ENCODE results near the gene PLPP1.
"Not testable (repeated sequence)": the region's sequence is repeated elsewhere in the genome, so short reads cannot be mapped to it uniquely, and the experiment has no call there.

Gene PLPP1

GRCh38 chr5:55538661-55539060 lies 3.9 kb upstream of the PLPP1 start:
- no peak overlapping the region for H3K27ac ChIP-seq (ENCODE audit: low read depth, low read length)
- TF ChIP-seq EZH2phosphoT487 (IDR thresholded peaks at IDR 0.05; ENCODE audit: borderline replicate concordance, low read length): no peak
- H4K20me1 ChIP-seq (ENCODE audit: control insufficient read depth, insufficient read depth, low read depth, low read length): peaks cover 1% of the 10 kb centered on the region; the same call in 1 of the 2 replicates
- H3K4me2 ChIP-seq (ENCODE audit: low read length): peak overlapping the region; percentile 57
- no peaks in the 10 kb centered on the region for H3K9me3 ChIP-seq (ENCODE audit: control insufficient read depth, insufficient read depth, low read length)
- peaks cover 5% of the 10 kb centered on the region for H3K79me2 ChIP-seq (ENCODE audit: control insufficient read depth, low read length)
- H3K4me1 ChIP-seq (ENCODE audit: control insufficient read depth, low read length): peaks cover 53% of the 10 kb centered on the region
- no peaks in the 10 kb centered on the region for H3K36me3 ChIP-seq (ENCODE audit: control insufficient read depth, low read length)
- H3K27me3 ChIP-seq (ENCODE audit: control insufficient read depth, low read length): no peaks in the 10 kb centered on the region
- peak overlapping the region; percentile 43 for H3K4me3 ChIP-seq (ENCODE audit: low read length)
- no peaks in the 10 kb centered on the region for H3K9me2 ChIP-seq (replicated peaks; ENCODE audit: control insufficient read depth, low read length)
- peaks cover 15% of the 10 kb centered on the region for H3F3A ChIP-seq (ENCODE audit: control insufficient read depth, insufficient read depth)

GRCh38 chr5:55537315-55537714 lies 2.6 kb upstream of the PLPP1 start:
- not testable (repeated sequence) for H3K9me3 ChIP-seq (ENCODE audit: control insufficient read depth, insufficient read depth, low read length); H4K20me1 ChIP-seq (ENCODE audit: control insufficient read depth, insufficient read depth, low read depth, low read length); H3K4me2 ChIP-seq (ENCODE audit: low read length); H3K9me2 ChIP-seq (replicated peaks; ENCODE audit: control insufficient read depth, low read length); H3K27ac ChIP-seq (ENCODE audit: low read depth, low read length); H3K4me3 ChIP-seq (ENCODE audit: low read length); H3K36me3 ChIP-seq (ENCODE audit: control insufficient read depth, low read length); H3K27me3 ChIP-seq (ENCODE audit: control insufficient read depth, low read length)
- H3F3A ChIP-seq (ENCODE audit: control insufficient read depth, insufficient read depth): peaks cover 15% of the 10 kb centered on the region
- peaks cover 58% of the 10 kb centered on the region for H3K4me1 ChIP-seq (ENCODE audit: control insufficient read depth, low read length)
- peaks cover 13% of the 10 kb centered on the region for H3K79me2 ChIP-seq (ENCODE audit: control insufficient read depth, low read length)

- Histone ChIP-seq H3F3A (ENCODE audit: control insufficient read depth, insufficient read depth) (peaks cover 8% of the 10 kb centered on the region), H4K20me1 (ENCODE audit: control insufficient read depth, insufficient read depth, low read depth, low read length) (peaks cover 5% of the 10 kb centered on the region; the same call in 1 of the 2 replicates), H3K4me2 (ENCODE audit: low read length) (peak overlapping the region; percentile 97), H3K36me3 (ENCODE audit: control insufficient read depth, low read length) (no peaks in the 10 kb centered on the region), H3K4me3 (ENCODE audit: low read length) (peak overlapping the region; percentile 88), H3K27ac (ENCODE audit: low read depth, low read length) (no peak overlapping the region), H3K4me1 (ENCODE audit: control insufficient read depth, low read length) (peaks cover 52% of the 10 kb centered on the region), H3K27me3 (ENCODE audit: control insufficient read depth, low read length) (no peaks in the 10 kb centered on the region), H3K9me2 (replicated peaks; ENCODE audit: control insufficient read depth, low read length) (no peaks in the 10 kb centered on the region), H3K9me3 (ENCODE audit: control insufficient read depth, insufficient read depth, low read length) (no peaks in the 10 kb centered on the region), H3K79me2 (ENCODE audit: control insufficient read depth, low read length) (peaks cover 16% of the 10 kb centered on the region)
- TF ChIP-seq EZH2phosphoT487 (IDR thresholded peaks at IDR 0.05; ENCODE audit: borderline replicate concordance, low read length): no peak
- no peak for TF ChIP-seq CTCF (IDR thresholded peaks at IDR 0.05; ENCODE audit: low read depth, low read length, poor library complexity, severe bottlenecking)
Observed at GRCh38 chr5:55535199-55535905, 588 bp upstream of the PLPP1 start.

- H3K79me2 ChIP-seq (ENCODE audit: control insufficient read depth, low read length): peaks cover 16% of the 10 kb centered on the region
- peaks cover 38% of the 10 kb centered on the region for H3K4me1 ChIP-seq (ENCODE audit: control insufficient read depth, low read length)
- TF ChIP-seq CTCF (IDR thresholded peaks at IDR 0.05; ENCODE audit: low read depth, low read length, poor library complexity, severe bottlenecking) (no peak), EZH2phosphoT487 (IDR thresholded peaks at IDR 0.05; ENCODE audit: borderline replicate concordance, low read length) (no peak)
Observed at GRCh38 chr5:55533521-55534435, 986 bp downstream of the PLPP1 start.

More at GRCh38 chr5:55533521-55534435, 986 bp downstream of the PLPP1 start:
- H3K4me2 ChIP-seq (ENCODE audit: low read length): peak overlapping the region; percentile 97
- H3F3A ChIP-seq (ENCODE audit: control insufficient read depth, insufficient read depth): peaks cover 7% of the 10 kb centered on the region
- H4K20me1 ChIP-seq (ENCODE audit: control insufficient read depth, insufficient read depth, low read depth, low read length): peaks cover 5% of the 10 kb centered on the region; the same call in 1 of the 2 replicates
- no peak overlapping the region for H3K27ac ChIP-seq (ENCODE audit: low read depth, low read length)
- H3K4me3 ChIP-seq (ENCODE audit: low read length): peak overlapping the region; percentile 88
- H3K27me3 ChIP-seq (ENCODE audit: control insufficient read depth, low read length): 0 out of 2 replicates have a peak, but pooled peaks cover 3% of the 10 kb centered on the region
- no peaks in the 10 kb centered on the region for H3K9me2 ChIP-seq (replicated peaks; ENCODE audit: control insufficient read depth, low read length)
- H3K36me3 ChIP-seq (ENCODE audit: control insufficient read depth, low read length): no peaks in the 10 kb centered on the region
- no peaks in the 10 kb centered on the region for H3K9me3 ChIP-seq (ENCODE audit: control insufficient read depth, insufficient read depth, low read length)
